ENCODE results near the gene MRPL58. TPM values are rescaled to one million over a fixed set of nuclear protein-coding genes. Genes with fewer than 3 reads are reported as not detected.
"Not testable (repeated sequence)": the region's sequence is repeated elsewhere in the genome, so short reads cannot be mapped to it uniquely, and the experiment has no call there.

Gene MRPL58
- total and polyA plus RNA-seq, 2 experiments from 2014 or later: 44.8 to 48.4 TPM

DNA sequence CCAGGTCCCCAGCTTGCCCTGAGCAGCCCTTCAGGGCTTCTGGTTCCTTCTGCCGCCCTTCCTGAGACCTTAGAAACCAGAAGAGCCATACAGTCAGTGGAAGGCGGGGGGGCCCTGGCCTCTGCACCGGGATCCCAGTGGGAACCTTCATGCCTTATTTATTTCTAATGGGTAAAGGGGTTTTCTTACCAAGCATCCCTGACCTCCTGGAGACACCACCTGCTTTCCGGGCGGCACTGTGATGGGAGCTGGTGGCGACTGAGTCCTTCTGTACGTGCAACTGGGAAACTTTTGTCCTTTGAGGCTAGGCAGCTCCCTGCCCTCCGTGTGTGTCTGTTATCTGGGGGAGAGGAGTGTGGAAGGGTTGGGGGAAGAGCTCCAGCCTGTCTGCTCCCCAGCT lies 7.2 kb upstream of the MRPL58 start:
- Histone ChIP-seq H3K4me3 (no peak overlapping the region), H3K36me3 (peaks cover 4% of the 10 kb centered on the region), H3K9me3 (ENCODE audit: low read depth) (no peaks in the 10 kb centered on the region), H3K27ac (no peak overlapping the region), H3K4me1 (ENCODE audit: low read depth) (no peaks in the 10 kb centered on the region), H3K27me3 (no peaks in the 10 kb centered on the region)
- no peak for DNase-seq (ENCODE audit: low read depth in 1 of 2, low spot score in 1 of 2)
- TF ChIP-seq, protein P1, sequence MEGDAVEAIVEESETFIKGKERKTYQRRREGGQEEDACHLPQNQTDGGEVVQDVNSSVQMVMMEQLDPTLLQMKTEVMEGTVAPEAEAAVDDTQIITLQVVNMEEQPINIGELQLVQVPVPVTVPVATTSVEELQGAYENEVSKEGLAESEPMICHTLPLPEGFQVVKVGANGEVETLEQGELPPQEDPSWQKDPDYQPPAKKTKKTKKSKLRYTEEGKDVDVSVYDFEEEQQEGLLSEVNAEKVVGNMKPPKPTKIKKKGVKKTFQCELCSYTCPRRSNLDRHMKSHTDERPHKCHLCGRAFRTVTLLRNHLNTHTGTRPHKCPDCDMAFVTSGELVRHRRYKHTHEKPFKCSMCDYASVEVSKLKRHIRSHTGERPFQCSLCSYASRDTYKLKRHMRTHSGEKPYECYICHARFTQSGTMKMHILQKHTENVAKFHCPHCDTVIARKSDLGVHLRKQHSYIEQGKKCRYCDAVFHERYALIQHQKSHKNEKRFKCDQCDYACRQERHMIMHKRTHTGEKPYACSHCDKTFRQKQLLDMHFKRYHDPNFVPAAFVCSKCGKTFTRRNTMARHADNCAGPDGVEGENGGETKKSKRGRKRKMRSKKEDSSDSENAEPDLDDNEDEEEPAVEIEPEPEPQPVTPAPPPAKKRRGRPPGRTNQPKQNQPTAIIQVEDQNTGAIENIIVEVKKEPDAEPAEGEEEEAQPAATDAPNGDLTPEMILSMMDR (IDR thresholded peaks at IDR 0.05; ENCODE audit: low read depth, low read length): no peak

DNA sequence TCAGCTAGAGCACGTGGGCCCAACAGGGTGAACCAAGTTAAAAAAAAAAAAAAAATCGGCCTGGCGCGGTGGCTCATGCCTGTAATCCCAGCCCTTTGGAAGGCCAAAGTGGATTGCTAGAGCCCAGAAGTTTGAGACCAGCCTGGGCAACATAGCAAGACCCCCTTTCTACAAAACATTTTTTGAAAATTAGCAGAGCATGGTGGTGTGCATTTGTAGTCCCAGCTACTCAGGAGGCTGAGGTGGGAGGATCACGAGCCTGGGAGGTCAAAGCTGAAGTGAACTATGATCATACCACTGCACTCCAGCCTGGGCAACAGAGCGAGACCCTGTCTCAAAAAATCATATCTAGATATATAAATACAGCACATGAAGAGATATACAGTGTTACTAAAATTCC lies 6.4 kb upstream of the MRPL58 start:
- not testable (repeated sequence) for H3K36me3 ChIP-seq; H3K4me1 ChIP-seq (ENCODE audit: low read depth); DNase-seq (ENCODE audit: low read depth in 1 of 2, low spot score in 1 of 2); H3K27ac ChIP-seq; H3K27me3 ChIP-seq; H3K9me3 ChIP-seq (ENCODE audit: low read depth); H3K4me3 ChIP-seq

DNA sequence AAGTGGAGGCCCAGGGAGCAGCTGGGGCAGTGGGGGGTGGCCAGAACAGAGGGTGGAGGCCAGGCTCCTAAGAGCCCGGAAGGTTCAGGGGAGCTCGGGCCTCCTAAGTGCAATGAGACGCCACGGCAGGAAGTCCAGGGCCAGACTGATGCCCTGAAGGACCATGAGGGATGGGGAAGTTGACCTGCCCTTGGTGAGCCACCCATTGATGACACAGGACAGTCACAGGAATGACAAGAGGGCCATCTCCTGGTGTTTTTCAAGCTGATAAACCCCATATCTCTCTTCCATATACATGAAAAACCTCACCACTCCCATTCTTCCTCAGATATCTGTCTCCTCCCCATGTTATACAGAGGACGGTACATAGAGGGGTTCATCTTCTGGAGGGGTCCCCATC lies 5.8 kb upstream of the MRPL58 start:
- TF ChIP-seq, protein P1 (IDR thresholded peaks at IDR 0.05; ENCODE audit: low read depth, low read length): no peak
- H3K27ac ChIP-seq: no peak overlapping the region

DNA sequence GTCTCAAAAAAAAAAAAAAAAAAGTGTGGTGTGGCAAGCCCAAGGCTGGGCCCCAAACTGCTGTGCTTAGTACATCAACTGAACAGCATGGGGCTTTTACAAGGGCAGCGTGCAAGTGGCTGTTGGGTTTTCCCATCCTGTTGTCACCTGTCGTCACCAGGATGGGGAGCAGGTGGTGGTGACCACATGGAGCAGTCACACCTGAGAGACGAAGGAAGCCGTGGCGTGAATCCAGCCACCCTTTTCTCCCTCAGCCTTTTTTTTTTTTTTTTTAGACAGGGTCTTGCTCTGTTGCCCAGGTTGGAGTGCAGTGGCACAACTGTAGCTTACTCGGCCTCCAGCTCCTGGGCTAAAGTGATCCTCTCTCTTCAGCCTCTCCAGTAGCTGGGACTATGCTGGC lies 4.1 kb upstream of the MRPL58 start:
- no peaks in the 10 kb centered on the region for H3K27me3 ChIP-seq

More for the DNA sequence above, 5.8 kb upstream of the MRPL58 start:
- Histone ChIP-seq H3K4me1 (ENCODE audit: low read depth) (peaks cover 3% of the 10 kb centered on the region), H3K27me3 (no peaks in the 10 kb centered on the region), H3K36me3 (no peaks in the 10 kb centered on the region), H3K4me3 (no peak overlapping the region), H3K9me3 (ENCODE audit: low read depth) (no peaks in the 10 kb centered on the region)
- DNase-seq (ENCODE audit: low read depth in 1 of 2, low spot score in 1 of 2): no peak

DNA sequence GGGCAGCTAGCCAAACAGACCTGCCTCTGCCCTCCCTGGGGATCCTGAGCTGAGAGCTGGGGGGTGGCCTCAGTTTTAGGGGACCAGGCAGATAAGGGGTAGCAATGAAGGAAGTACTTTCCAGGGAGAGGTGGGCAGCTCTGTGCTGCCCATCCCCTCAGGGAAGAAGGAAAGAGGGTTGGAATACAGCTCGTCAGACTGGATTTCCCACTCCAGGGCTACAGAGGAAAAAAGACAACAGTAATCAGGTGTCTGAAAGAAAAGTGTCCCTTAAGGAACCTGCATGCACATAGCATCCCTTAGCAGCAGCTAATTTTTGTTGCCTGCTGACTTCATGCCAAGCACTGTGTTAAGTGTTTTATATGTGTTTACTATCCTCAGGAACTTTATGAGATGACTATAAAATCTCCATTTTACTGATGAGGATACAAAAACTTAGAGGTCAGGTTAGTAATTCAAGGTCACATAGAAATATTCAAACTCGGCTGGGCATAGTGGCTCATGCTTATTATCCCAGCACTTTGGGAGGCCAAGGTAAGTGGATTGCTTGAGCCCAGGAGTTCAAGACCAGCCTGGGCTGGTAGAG lies 3.2 kb upstream of the MRPL58 start:
- Histone ChIP-seq H3K4me1 (ENCODE audit: low read depth) (peaks cover 4% of the 10 kb centered on the region), H3K27ac (no peak overlapping the region), H3K36me3 (no peaks in the 10 kb centered on the region), H3K9me3 (ENCODE audit: low read depth) (no peaks in the 10 kb centered on the region), H3K4me3 (no peak overlapping the region), H3K27me3 (no peaks in the 10 kb centered on the region)
- TF ChIP-seq, protein P1 (IDR thresholded peaks at IDR 0.05; ENCODE audit: low read depth, low read length): no peak
- DNase-seq (ENCODE audit: low read depth in 1 of 2, low spot score in 1 of 2): no peak

More for the DNA sequence above, 4.1 kb upstream of the MRPL58 start:
- TF ChIP-seq, protein P1 (IDR thresholded peaks at IDR 0.05; ENCODE audit: low read depth, low read length): no peak
- no peaks in the 10 kb centered on the region for H3K9me3 ChIP-seq (ENCODE audit: low read depth)
- peaks cover 4% of the 10 kb centered on the region for H3K4me1 ChIP-seq (ENCODE audit: low read depth)
- no peaks in the 10 kb centered on the region for H3K36me3 ChIP-seq
- no peak for DNase-seq (ENCODE audit: low read depth in 1 of 2, low spot score in 1 of 2)
- no peak overlapping the region for H3K27ac ChIP-seq
- no peak overlapping the region for H3K4me3 ChIP-seq

DNA sequence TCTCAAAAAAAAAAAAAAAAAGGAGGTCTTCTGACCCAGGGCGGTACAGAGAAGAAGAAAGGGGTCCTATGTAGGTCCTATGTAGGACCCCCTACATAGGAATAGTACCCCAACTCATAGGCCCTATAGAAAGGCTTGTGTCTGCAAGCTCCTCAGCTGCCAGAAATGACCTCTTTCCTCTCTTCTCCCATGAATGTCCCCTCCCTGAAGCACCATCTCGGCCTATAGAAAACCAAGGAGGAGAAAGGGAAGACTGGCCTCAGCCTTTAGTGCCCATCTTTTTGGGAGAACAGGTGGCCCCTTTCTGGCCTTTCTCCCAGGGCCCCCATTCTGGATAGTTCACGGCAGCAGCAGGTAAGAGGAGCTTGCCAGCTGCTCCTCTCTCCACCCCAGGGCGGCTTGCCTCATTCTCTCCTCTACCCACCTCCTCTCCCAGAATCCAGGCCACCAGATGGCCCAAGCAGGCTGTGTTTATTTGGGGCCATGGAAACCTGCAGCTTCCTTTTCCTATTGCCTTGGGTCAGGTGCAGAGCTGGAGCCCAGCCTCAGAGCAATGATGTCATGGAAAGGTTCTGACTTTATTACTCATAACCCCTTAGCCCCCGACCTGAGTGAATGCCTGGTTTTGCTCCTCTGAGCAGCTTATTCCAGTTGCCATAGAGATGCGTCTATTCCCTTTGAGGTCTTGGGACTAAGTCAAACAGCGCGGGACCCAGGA lies 1.6 kb upstream of the MRPL58 start:
- Histone ChIP-seq H3K4me1 (ENCODE audit: low read depth) (peaks cover 4% of the 10 kb centered on the region), H3K27ac (no peak overlapping the region), H3K27me3 (no peaks in the 10 kb centered on the region), H3K36me3 (no peaks in the 10 kb centered on the region), H3K4me3 (no peak overlapping the region), H3K9me3 (ENCODE audit: low read depth) (no peaks in the 10 kb centered on the region)
- DNase-seq (ENCODE audit: low read depth in 1 of 2, low spot score in 1 of 2): peak in 1 of 2 donors; percentile 38
- TF ChIP-seq, protein P1 (IDR thresholded peaks at IDR 0.05; ENCODE audit: low read depth, low read length): no peak
